ENCODE data around the gene SLC30A7.
A peak's percentile ranks its signal among the peaks of the same experiment; 100 is the strongest.
"Not testable (repeated sequence)": the region's sequence is repeated elsewhere in the genome, so short reads cannot be mapped to it uniquely, and the experiment has no call there.

The SLC30A7 gene

GRCh38 chr1:100950781-100951180 lies 54.9 kb downstream of the SLC30A7 start:
- no peak for TF ChIP-seq BACH2 (CRISPR knock-in tag; IDR thresholded peaks at IDR 0.05; ENCODE audit: borderline replicate concordance)
- TF ChIP-seq POU6F1 (CRISPR knock-in tag; IDR thresholded peaks at IDR 0.05; ENCODE audit: borderline replicate concordance, low read depth) = no peak
- no peak for TF ChIP-seq PATZ1 (CRISPR knock-in tag; IDR thresholded peaks at IDR 0.05; ENCODE audit: borderline replicate concordance)
- no peak for TF ChIP-seq ZNF565 (CRISPR knock-in tag; conservative IDR thresholded peaks at IDR 0.05; ENCODE audit: low read depth)
- TF ChIP-seq ARNTL (CRISPR knock-in tag; IDR thresholded peaks at IDR 0.05; ENCODE audit: borderline replicate concordance, low read depth) = no peak
- TF ChIP-seq ZNF8 (CRISPR knock-in tag; IDR thresholded peaks at IDR 0.05) = no peak
- TF ChIP-seq ISL1 (CRISPR knock-in tag; IDR thresholded peaks at IDR 0.05) = no peak
- TF ChIP-seq TCF4 (CRISPR knock-in tag; IDR thresholded peaks at IDR 0.05; ENCODE audit: borderline replicate concordance) = no peak
- no peak for TF ChIP-seq CREB5 (CRISPR knock-in tag; IDR thresholded peaks at IDR 0.05; ENCODE audit: low read depth)
- TF ChIP-seq GLIS3 (CRISPR knock-in tag; IDR thresholded peaks at IDR 0.05) = no peak
- TF ChIP-seq ZC3H10 (CRISPR knock-in tag; IDR thresholded peaks at IDR 0.05) = no peak
- ATAC-seq = peak; percentile 48

GRCh38 chr1:100952104-100952745 lies 56.3 kb downstream of the SLC30A7 start:
- TF ChIP-seq ZNF70 (CRISPR knock-in tag; IDR thresholded peaks at IDR 0.05) (no peak), TSHZ2 (CRISPR knock-in tag; IDR thresholded peaks at IDR 0.05) (no peak), PATZ1 (CRISPR knock-in tag; IDR thresholded peaks at IDR 0.05; ENCODE audit: borderline replicate concordance) (no peak), POU6F1 (CRISPR knock-in tag; IDR thresholded peaks at IDR 0.05; ENCODE audit: borderline replicate concordance, low read depth) (no peak), ISL1 (CRISPR knock-in tag; IDR thresholded peaks at IDR 0.05) (no peak), ZC3H10 (CRISPR knock-in tag; IDR thresholded peaks at IDR 0.05) (no peak), ESRRG (CRISPR knock-in tag; IDR thresholded peaks at IDR 0.05) (no peak), ZNF565 (CRISPR knock-in tag; conservative IDR thresholded peaks at IDR 0.05; ENCODE audit: low read depth) (no peak)
- ATAC-seq = no peak

- ATAC-seq = not testable (repeated sequence)
Measured at GRCh38 chr1:100952970-100953369, 57.1 kb downstream of the SLC30A7 start.
